HepG2 (cell line): Measurements from ENCODE around the gene NEIL1. TPM values are rescaled to one million over a fixed set of nuclear protein-coding genes. Genes with fewer than 3 reads are reported as not detected.

Experiments
- ATAC-seq: fragments of 200-7000 bp; cut with Tn5 transposase; 3 replicates; pipeline ENCODE4 v1.9.1; 2020; ENCODE audit warnings: mild to moderate bottlenecking, moderate library complexity
- BruUV-seq: library from RNA; stranded (reverse); fragments of 400-500 nt; replicated peaks from 2 replicates; lab custom pipeline; 2021; lab: Mats Ljungman, UMichigan
- CTCF ChIA-PET: fragments of 300-600 bp; formaldehyde crosslinking; extraction: SDS; loops from one replicate; lab custom pipeline; 2021; ENCODE audit warnings: low total read pairs, inconsistent platforms, low intra/inter-chr PET ratio; lab: Yijun Ruan, JAX
- POLR2A ChIA-PET: fragments of 350-600 bp; sonication (Branson Sonifier 250); formaldehyde crosslinking; loops from one replicate; lab custom pipeline; 2020; ENCODE audit warnings: antibody characterized with exemption, inconsistent platforms; lab: Yijun Ruan, JAX
- DNase-seq: peaks from one replicate; pipeline ENCODE4 v3.0.0-alpha.2; 2015; ENCODE audit warnings: low spot score
- FAIRE-seq: peaks from 3 replicates; lab custom pipeline; 2011; peaks lifted over from hg19 to GRCh38; lab: Jason Lieb, UNC
- H2AFZ ChIP-seq: one replicate; pipeline ENCODE4 v1.6.1; 2011; ENCODE audit warnings: low read length, inconsistent platforms
- H3K27ac ChIP-seq: fragments of 300-600 bp; 3 replicates; pipeline ENCODE4 v1.8.0; 2011; ENCODE audit warnings: mixed run types, mild to moderate bottlenecking, mixed read lengths, low read length, inconsistent platforms; ENCODE audit not compliant: insufficient read depth; ENCODE audit errors: extremely low read length
- H3K27me3 ChIP-seq, 2 experiments: fragments of 200-600 bp in 1 of 2; 2 replicates in 1 of 2; 3 replicates in 1 of 2; pipeline versions ENCODE4 v1.6.0 to v1.8.0; 2011; ENCODE audit warnings: low read length in 2 of 2, mild to moderate bottlenecking in 2 of 2, moderate library complexity in 2 of 2, inconsistent platforms in 1 of 2; ENCODE audit not compliant: insufficient read depth in 2 of 2, control insufficient read depth in 1 of 2
- H3K36me3 ChIP-seq, 2 experiments: fragments of 200-600 bp in 1 of 2; replicated peaks in 1 of 2; 2 replicates in 1 of 2; 3 replicates in 1 of 2; pipeline versions ENCODE4 v1.5.1 to v1.8.0; 2011; ENCODE audit warnings: low read length in 2 of 2, inconsistent platforms in 1 of 2; ENCODE audit not compliant: insufficient read depth in 2 of 2, control insufficient read depth in 1 of 2
- H3K4me1 ChIP-seq: 2 replicates; pipeline ENCODE4 v1.5.1; 2012; ENCODE audit warnings: low read length, inconsistent platforms; ENCODE audit not compliant: insufficient read depth
- H3K4me2 ChIP-seq: 2 replicates; pipeline ENCODE4 v1.6.0; 2011; ENCODE audit warnings: low read depth, low read length, inconsistent platforms
- H3K4me3 ChIP-seq, 3 experiments: fragments of 200-600 bp in 1 of 3; sonication (generic), shearing (Covaris generic) in 1 of 3; replicated peaks in 1 of 3; 2 replicates each; pipeline ENCODE4 v1.5.1; 2011 to 2016; ENCODE audit warnings: low read length in 3 of 3, inconsistent platforms in 2 of 3, low read depth in 2 of 3, mild to moderate bottlenecking in 2 of 3, control low read depth in 1 of 3, mixed read lengths in 1 of 3; ENCODE audit not compliant: insufficient read depth in 1 of 3
- H3K79me2 ChIP-seq: one replicate; pipeline ENCODE4 v1.6.1; 2011; ENCODE audit warnings: low read length, inconsistent platforms; ENCODE audit not compliant: insufficient read depth
- H3K9ac ChIP-seq: 2 replicates; pipeline ENCODE4 v1.6.0; 2011; ENCODE audit warnings: mild to moderate bottlenecking, low read depth, low read length, inconsistent platforms; ENCODE audit not compliant: insufficient read depth
- H3K9me3 ChIP-seq: 2 replicates; pipeline ENCODE4 v1.5.1; 2012; ENCODE audit warnings: mild to moderate bottlenecking, low read length
- H4K20me1 ChIP-seq: 2 replicates; pipeline ENCODE4 v1.6.0; 2011; ENCODE audit warnings: inconsistent platforms, mild to moderate bottlenecking, low read length, moderate library complexity; ENCODE audit not compliant: insufficient read depth
- ARID4A ChIP-seq: sonication (generic); formaldehyde crosslinking; IDR thresholded peaks from 2 replicates; pipeline ENCODE4 v1.5.0; 2020; ENCODE audit warnings: mild to moderate bottlenecking, missing genetic modification reagents, borderline replicate concordance
- GABPA ChIP-seq, 2 experiments: IDR thresholded peaks; 2 replicates each; pipeline ENCODE4 v1.6.1; 2011 to 2016; ENCODE audit warnings: low read depth in 2 of 2, low read length in 1 of 2, missing biosample characterization in 1 of 2, missing genetic modification characterization in 1 of 2
- GPN1 ChIP-seq: sonication (generic); formaldehyde crosslinking; IDR thresholded peaks from 2 replicates; pipeline ENCODE4 v1.5.1; 2020; ENCODE audit warnings: missing genetic modification reagents, borderline replicate concordance
- MAF1 ChIP-seq: sonication (generic); formaldehyde crosslinking; IDR thresholded peaks from 2 replicates; pipeline ENCODE4 v1.5.0; 2020; ENCODE audit warnings: missing genetic modification reagents, borderline replicate concordance
- NPAS2 ChIP-seq: sonication (generic); formaldehyde crosslinking; IDR thresholded peaks from 2 replicates; pipeline ENCODE4 v1.8.0; 2022; ENCODE audit warnings: mild to moderate bottlenecking, missing genetic modification reagents, borderline replicate concordance
- PRDM4 ChIP-seq: sonication (generic); formaldehyde crosslinking; IDR thresholded peaks from 2 replicates; pipeline ENCODE4 v1.9.0; 2021; ENCODE audit warnings: missing genetic modification reagents, borderline replicate concordance
- RFX3 ChIP-seq: IDR thresholded peaks from 2 replicates; pipeline ENCODE4 v1.6.1; 2016; ENCODE audit warnings: missing biosample characterization, missing genetic modification reagents
- TCF12 ChIP-seq, 2 experiments: fragments of 450-650 bp in 1 of 2; sonication (generic) in 1 of 2; formaldehyde crosslinking in 1 of 2; IDR thresholded peaks; 2 replicates each; pipeline versions ENCODE4 v1.6.1 to v1.8.0; 2017 to 2022; ENCODE audit warnings: antibody characterized with exemption in 1 of 2, mild to moderate bottlenecking in 1 of 2, missing genetic modification reagents in 1 of 2, moderate library complexity in 1 of 2
- TGIF2 ChIP-seq: IDR thresholded peaks from 2 replicates; pipeline ENCODE4 v1.6.1; 2016; ENCODE audit warnings: control low read depth, missing compliant biosample characterization
- ZNF513 ChIP-seq: sonication (generic); formaldehyde crosslinking; conservative IDR thresholded peaks from 2 replicates; pipeline ENCODE4 v1.5.0; 2020; ENCODE audit warnings: missing genetic modification reagents
- ZNF569 ChIP-seq: sonication (generic); formaldehyde crosslinking; IDR thresholded peaks from 2 replicates; pipeline ENCODE4 v1.5.0; 2020; ENCODE audit warnings: mild to moderate bottlenecking, missing genetic modification reagents, moderate library complexity, borderline replicate concordance
- ZNF597 ChIP-seq: sonication (generic); formaldehyde crosslinking; IDR thresholded peaks from 2 replicates; pipeline ENCODE4 v1.5.0; 2020; ENCODE audit warnings: missing genetic modification reagents
- WGBS: methylation state at CpG from one replicate; pipeline ENCODE4 v1.1.6; 2017; ENCODE audit warnings: low lambda C conversion rate; 5-methylcytosine and 5-hydroxymethylcytosine counted together
- in situ Hi-C: cut with HindIII; loops from 2 replicates; pipeline ENCODE4 v1.10.0; 2017; ENCODE audit warnings: low pct_unique_long_range_greater_than_20kb; ENCODE audit not compliant: extremely low pct_ligation_motif_present
- intact Hi-C: fragments of 100-400 bp; cut with micrococcal nuclease; formaldehyde crosslinking; loops from one replicate; pipeline ENCODE4 v1.10.0; 2022; ENCODE audit not compliant: unreplicated experiment
- polyA plus RNA-seq, 8 experiments: library from polyadenylated mRNA; depleted of rRNA in 3 of 8; stranded (reverse) in 7 of 8; unstranded in 1 of 8; fragments of >200 nt; fragmentation: Illumina TruSeq in 4 of 8; extraction: Trizol in 4 of 8; gene quantifications; 2 replicates each; pipeline versions ENCODE4 v1.2.1 to v1.2.3, GENCODE V29; 2011 to 2016; ENCODE audit warnings: low read depth in 4 of 8, missing spikeins in 1 of 8, mixed read lengths in 1 of 8; ENCODE audit not compliant: insufficient read depth in 1 of 8
- total RNA-seq, 5 experiments: library from RNA; depleted of rRNA; stranded (reverse); fragments of >200 nt; fragmentation: Illumina TruSeq; extraction: Trizol; gene quantifications; 2 replicates each; pipeline ENCODE4 v1.2.3, GENCODE V29; 2016; ENCODE audit warnings: low read depth in 1 of 5

NEIL1 gene
- total and polyA plus RNA-seq, 2 of the 13 experiments (the other 11 are each of a cell fraction or from before 2014, with no cell fraction given), result 10.4 to 15.5 TPM

GRCh38 chr15:75380773-75381172 lies 33.9 kb downstream of the NEIL1 start:
- no peaks in the 10 kb centered on the region for H3K9me3 ChIP-seq
- in situ Hi-C loops (no loop called here), intact Hi-C loops (no loop called here)
- CTCF ChIA-PET, result no interaction called here
- no peaks in the 10 kb centered on the region for H3K27me3 ChIP-seq
- H3K4me1 ChIP-seq, result no peaks in the 10 kb centered on the region
- no peak overlapping the region for H2AFZ ChIP-seq
- H3K36me3 ChIP-seq, result peaks cover 10 to 59% of the 10 kb centered on the region in 2 experiments
- H3K4me2 ChIP-seq, result no peak overlapping the region
- FAIRE-seq (no peak), ATAC-seq (no peak), DNase-seq (no peak)
- H3K9ac ChIP-seq, result no peak overlapping the region
- WGBS, result 96% methylated on average over 4 of the region's 4 CpGs
- no peak overlapping the region for H3K27ac ChIP-seq
- POLR2A ChIA-PET, result no interaction called here
- no peaks in the 10 kb centered on the region for H3K79me2 ChIP-seq
- no peaks in the 10 kb centered on the region for H4K20me1 ChIP-seq
- H3K4me3 ChIP-seq, result no peak overlapping the region
- no TSS peak for BruUV-seq
- TF ChIP-seq GPN1 (no peak), ARID4A (CRISPR knock-in tag) (no peak), RFX3 (no peak), GABPA (IDR thresholded peaks at IDR 0.05; ENCODE audit: low read depth, low read length) (no peak), GABPA (CRISPR knock-in tag; IDR thresholded peaks at IDR 0.05; ENCODE audit: low read depth) (no peak), MAF1 (CRISPR knock-in tag) (no peak), NPAS2 (CRISPR knock-in tag) (no peak), ZNF569 (CRISPR knock-in tag) (no peak), ZNF513 (CRISPR knock-in tag) (no peak), TGIF2 (CRISPR knock-in tag) (no peak), ZNF597 (CRISPR knock-in tag) (no peak), PRDM4 (CRISPR knock-in tag) (no peak), TCF12 (IDR thresholded peaks at IDR 0.05) (no peak), TCF12 (CRISPR knock-in tag; IDR thresholded peaks at IDR 0.05) (no peak)
